HL-60 (cell line): Measurements from ENCODE around the gene TCF19.

Experiments
- DNase-seq, 2 experiments: peaks; one replicate each; pipeline ENCODE4 v3.0.0-alpha.2; 2010 to 2020; ENCODE audit warnings: low read depth in 1 of 2, low spot score in 1 of 2
- H3K27ac ChIP-seq: fragments of 250-450 bp; sonication (Bioruptor Pico); replicated peaks from 2 replicates; pipeline ENCODE4 v1.5.1; 2020; ENCODE audit warnings: mild to moderate bottlenecking, moderate library complexity
- H3K27me3 ChIP-seq: fragments of 250-450 bp; sonication (Bioruptor Pico); 2 replicates; pipeline ENCODE4 v1.5.1; 2021; ENCODE audit warnings: mild to moderate bottlenecking, moderate library complexity; ENCODE audit not compliant: insufficient read depth, poor library complexity, severe bottlenecking
- H3K4me3 ChIP-seq: replicated peaks from 2 replicates; pipeline ENCODE4 v1.5.1; 2011; ENCODE audit warnings: mild to moderate bottlenecking, control low read depth, low read length; ENCODE audit not compliant: insufficient read depth
- CTCF ChIP-seq: IDR thresholded peaks from one replicate; pipeline ENCODE4 v1.5.1; 2011; ENCODE audit warnings: low read length, control low read depth, inconsistent platforms; ENCODE audit not compliant: insufficient read depth
- GABPA ChIP-seq: IDR thresholded peaks from 2 replicates; pipeline ENCODE4 v1.6.1; 2012; ENCODE audit warnings: low read depth
- POLR2AphosphoS5 ChIP-seq: IDR thresholded peaks from 2 replicates; pipeline ENCODE4 v1.6.1; 2012; ENCODE audit warnings: low read depth
- REST ChIP-seq: IDR thresholded peaks from 2 replicates; pipeline ENCODE4 v1.6.1; 2012; ENCODE audit warnings: low read depth; ENCODE audit not compliant: insufficient replicate concordance
- SPI1 ChIP-seq: IDR thresholded peaks from 2 replicates; pipeline ENCODE4 v1.6.1; 2012; ENCODE audit warnings: low read depth, mild to moderate bottlenecking, borderline replicate concordance

The TCF19 gene

GRCh38 chr6:31170600-31170881 is 12.2 kb downstream of the TCF19 start, which contains the start of gene POU5F1:
Gene POU5F1, minus strand, starts transcription at chr6:31170682. Its CDS starts 62 bp downstream, at chr6:31170620.
- DNase-seq: no peak
- Histone ChIP-seq H3K27me3 (no peaks in the 10 kb centered on the region), H3K27ac (no peak within 1 kb of the TSS), H3K4me3 (no peak within 1 kb of the TSS)
- TF ChIP-seq POLR2AphosphoS5: no peak
- TF ChIP-seq REST: no peak
- TF ChIP-seq SPI1: no peak
- no peak for TF ChIP-seq GABPA
- no peak for TF ChIP-seq CTCF

GRCh38 chr6:31170987-31171671 is 12.7 kb downstream of the TCF19 start:
- TF ChIP-seq REST (no peak), GABPA (no peak), POLR2AphosphoS5 (no peak), SPI1 (no peak), CTCF (no peak)
- DNase-seq: no peak

GRCh38 chr6:31171931-31172905 is 13.8 kb downstream of the TCF19 start:
- Histone ChIP-seq H3K4me3 (no peak overlapping the region), H3K27me3 (no peaks in the 10 kb centered on the region), H3K27ac (no peak overlapping the region)
- no peak for DNase-seq
- TF ChIP-seq POLR2AphosphoS5 (no peak), SPI1 (no peak), REST (no peak), GABPA (no peak), CTCF (no peak)

More at GRCh38 chr6:31170987-31171671, 12.7 kb downstream of the TCF19 start:
- Histone ChIP-seq H3K27ac (no peak overlapping the region), H3K4me3 (no peak overlapping the region), H3K27me3 (no peaks in the 10 kb centered on the region)
